Fibroblast of lung (primary cell): ENCODE data around the gene RNF157. TPM values are rescaled to one million over a fixed set of nuclear protein-coding genes. Genes with fewer than 3 reads are reported as not detected.

ENCODE experiments used
- DNase-seq, 2 donors: peaks; one replicate each; pipeline versions ENCODE4 v3.0.0 to v3.0.0-alpha.2; 2010; ENCODE audit warnings: low read depth in 2 of 2
- H2AFZ ChIP-seq: 2 replicates; pipeline ENCODE4 v1.5.1; 2012; ENCODE audit warnings: low read length, control low read depth, inconsistent platforms
- H3K27ac ChIP-seq: 2 replicates; pipeline ENCODE4 v1.5.1; 2011; ENCODE audit warnings: low read length, control low read depth; ENCODE audit not compliant: insufficient read depth
- H3K27me3 ChIP-seq: 2 replicates; pipeline ENCODE4 v1.5.1; 2011; ENCODE audit warnings: mild to moderate bottlenecking, low read length; ENCODE audit not compliant: control insufficient read depth, insufficient read depth
- H3K36me3 ChIP-seq: 2 replicates; pipeline ENCODE4 v1.5.1; 2011; ENCODE audit warnings: low read length; ENCODE audit not compliant: control insufficient read depth, insufficient read depth
- H3K4me1 ChIP-seq: 2 replicates; pipeline ENCODE4 v1.5.1; 2011; ENCODE audit warnings: low read length; ENCODE audit not compliant: control insufficient read depth, insufficient read depth; ENCODE audit errors: extremely low read depth
- H3K4me2 ChIP-seq: 2 replicates; pipeline ENCODE4 v1.5.1; 2011; ENCODE audit warnings: low read length, control low read depth; ENCODE audit not compliant: insufficient read depth; ENCODE audit errors: extremely low read depth
- H3K4me3 ChIP-seq, 4 experiments: fragments of 200-600 bp in 1 of 4; sonication (generic) in 1 of 4; replicated peaks in 1 of 4; 2 replicates each; pipeline ENCODE4 v1.5.1; 2011 to 2016; ENCODE audit warnings: low read length in 4 of 4, low read depth in 3 of 4, mild to moderate bottlenecking in 3 of 4, control low read depth in 2 of 4, inconsistent platforms in 1 of 4, mixed read lengths in 1 of 4; ENCODE audit not compliant: insufficient read depth in 1 of 4; ENCODE audit errors: control extremely low read depth in 1 of 4
- H3K79me2 ChIP-seq: 2 replicates; pipeline ENCODE4 v1.5.1; 2012; ENCODE audit warnings: mild to moderate bottlenecking, low read length, inconsistent platforms; ENCODE audit not compliant: control insufficient read depth, insufficient read depth
- H3K9ac ChIP-seq: 2 replicates; pipeline ENCODE4 v1.5.1; 2011; ENCODE audit warnings: mild to moderate bottlenecking, low read length, control low read depth; ENCODE audit not compliant: insufficient read depth
- H3K9me3 ChIP-seq: 2 replicates; pipeline ENCODE4 v1.5.1; 2012; ENCODE audit warnings: low read depth, low read length; ENCODE audit not compliant: control insufficient read depth, insufficient read depth
- H4K20me1 ChIP-seq: 2 replicates; pipeline ENCODE4 v1.5.1; 2011; ENCODE audit warnings: low read length; ENCODE audit not compliant: control insufficient read depth, insufficient read depth; ENCODE audit errors: extremely low read depth
- CTCF ChIP-seq, 2 donors: IDR thresholded peaks in 1 of 2; conservative IDR thresholded peaks in 1 of 2; 1 replicate in 1 of 2; 2 replicates in 1 of 2; pipeline ENCODE4 v1.5.1; 2011 to 2012; ENCODE audit warnings: low read length in 2 of 2, control low read depth in 1 of 2, inconsistent platforms in 1 of 2, low read depth in 1 of 2, mild to moderate bottlenecking in 1 of 2
- EZH2 ChIP-seq: IDR thresholded peaks from 2 replicates; pipeline ENCODE4 v1.5.1; 2012; ENCODE audit warnings: low read length, control low read depth, mild to moderate bottlenecking; ENCODE audit errors: missing control alignments
- polyA plus RNA-seq, 2 donors: library from polyadenylated mRNA; depleted of rRNA in 1 of 2; stranded (reverse) in 1 of 2; unstranded in 1 of 2; fragments of >200 nt; gene quantifications; 2 replicates each; pipeline ENCODE4 v1.2.1, GENCODE V29; 2011 to 2012; ENCODE audit warnings: missing spikeins in 1 of 2
- total RNA-seq: library from RNA; depleted of rRNA; stranded (reverse); fragments of >200 nt; gene quantifications from 2 replicates; pipeline ENCODE4 v1.2.1, GENCODE V29; 2014

RNF157 gene
- total and polyA plus RNA-seq, 2 donors (not counting 1 experiment from before 2014, with no cell fraction given), result 2.0 to 3.1 TPM

GRCh38 chr17:76178124-76178523 is 62.2 kb downstream of the RNF157 start:
- no peak overlapping the region for H3K27ac ChIP-seq
- H3K9me3 ChIP-seq, result no peaks in the 10 kb centered on the region
- no peaks in the 10 kb centered on the region for H3K27me3 ChIP-seq
- no peaks in the 10 kb centered on the region for H3K79me2 ChIP-seq
- H3K4me3 ChIP-seq, result no peak overlapping the region
- TF ChIP-seq EZH2, result no peak
- TF ChIP-seq CTCF (conservative IDR thresholded peaks at IDR 0.05 in 1 of 2, IDR thresholded peaks at IDR 0.05 in 1 of 2; ENCODE audit: low read depth in 1 of 2, low read length in 2 of 2), result no peak
- no peak overlapping the region for H2AFZ ChIP-seq
- no peaks in the 10 kb centered on the region for H4K20me1 ChIP-seq
- H3K36me3 ChIP-seq, result no peaks in the 10 kb centered on the region
- H3K9ac ChIP-seq, result no peak overlapping the region
- H3K4me1 ChIP-seq, result no peaks in the 10 kb centered on the region
- no peak overlapping the region for H3K4me2 ChIP-seq
- DNase-seq, result no peak

- Histone ChIP-seq H3K27me3 (no peaks in the 10 kb centered on the region), H4K20me1 (no peaks in the 10 kb centered on the region), H3K79me2 (no peaks in the 10 kb centered on the region), H3K9ac (no peak overlapping the region), H2AFZ (no peak overlapping the region), H3K4me2 (no peak overlapping the region), H3K27ac (no peak overlapping the region), H3K4me3 (no peak overlapping the region), H3K36me3 (no peaks in the 10 kb centered on the region), H3K9me3 (no peaks in the 10 kb centered on the region), H3K4me1 (no peaks in the 10 kb centered on the region)
- no peak for DNase-seq
- no peak for TF ChIP-seq EZH2
- TF ChIP-seq CTCF (conservative IDR thresholded peaks at IDR 0.05 in 1 of 2, IDR thresholded peaks at IDR 0.05 in 1 of 2; ENCODE audit: low read depth in 1 of 2, low read length in 2 of 2), result no peak
Measured at GRCh38 chr17:76176701-76177574, 63.4 kb downstream of the RNF157 start.

- H3K4me2 ChIP-seq, result no peak overlapping the region
- no peak overlapping the region for H3K4me3 ChIP-seq
- no peak overlapping the region for H3K9ac ChIP-seq
- H2AFZ ChIP-seq, result no peak overlapping the region
- H3K36me3 ChIP-seq, result no peaks in the 10 kb centered on the region
- no peaks in the 10 kb centered on the region for H4K20me1 ChIP-seq
- H3K27me3 ChIP-seq, result no peaks in the 10 kb centered on the region
- H3K4me1 ChIP-seq, result no peaks in the 10 kb centered on the region
- DNase-seq, result no peak
- H3K9me3 ChIP-seq, result no peaks in the 10 kb centered on the region
- no peak overlapping the region for H3K27ac ChIP-seq
- no peaks in the 10 kb centered on the region for H3K79me2 ChIP-seq
- no peak for TF ChIP-seq CTCF (conservative IDR thresholded peaks at IDR 0.05 in 1 of 2, IDR thresholded peaks at IDR 0.05 in 1 of 2; ENCODE audit: low read depth in 1 of 2, low read length in 2 of 2)
- TF ChIP-seq EZH2, result no peak
Measured at GRCh38 chr17:76174037-76174436, 66.3 kb downstream of the RNF157 start.
